Left lobe of liver (tissue), 2 donors: Measurements from ENCODE around the gene LY6G6D. TPM values are rescaled to one million over a fixed set of nuclear protein-coding genes. Genes with fewer than 3 reads are reported as not detected.

Experiments used
- ATAC-seq: fragments of 200-7000 bp; cut with Tn5 transposase; one replicate; pipeline ENCODE4 v1.9.1; 2020; ENCODE audit warnings: mild to moderate bottlenecking, moderate library complexity
- DNase-seq: peaks from one replicate; pipeline ENCODE4 v3.0.0-alpha.2; 2020; ENCODE audit warnings: low spot score
- total RNA-seq: library from RNA; stranded (reverse); gene quantifications from one replicate; pipeline ENCODE4 v1.2.1, GENCODE V29; 2021
- donor health status: DM: no; HTN: no; CAD: no; lungs with moderate emphysema.
- donor health status: DM: no; HTN: yes; CAD: no.

Gene LY6G6D
- total RNA-seq, 1 donor from 2014 or later, result not detected

GRCh38 chr6:31717499-31718222 lies 2.5 kb downstream of the LY6G6D start:
- no peak for DNase-seq

GRCh38 chr6:31718265-31718664 lies 3.1 kb downstream of the LY6G6D start:
- no peak for ATAC-seq

More at GRCh38 chr6:31717499-31718222, 2.5 kb downstream of the LY6G6D start:
- ATAC-seq, result peak; percentile 67

GRCh38 chr6:31719001-31719400 lies 3.9 kb downstream of the LY6G6D start:
- DNase-seq, result no peak
- no peak for ATAC-seq

More at GRCh38 chr6:31718265-31718664, 3.1 kb downstream of the LY6G6D start:
- DNase-seq, result no peak

- ATAC-seq (no peak), DNase-seq (no peak)
Measured at GRCh38 chr6:31720196-31720770, 5.1 kb downstream of the LY6G6D start.

- no peak for DNase-seq
- ATAC-seq, result no peak
Measured at GRCh38 chr6:31721351-31722020, 6.3 kb downstream of the LY6G6D start, which contains the start of gene LY6G6C. TSS of gene LY6G6C (minus strand) at chr6:31721746. CDS start at chr6:31721679, 67 bp downstream.

- ATAC-seq (no peak), DNase-seq (no peak)
Measured at GRCh38 chr6:31722173-31722572, 7.0 kb downstream of the LY6G6D start.

- no peak for ATAC-seq
Measured at GRCh38 chr6:31723245-31723979, 8.3 kb downstream of the LY6G6D start, which contains the start of gene MPIG6B. TSS of gene MPIG6B (plus strand) at chr6:31723373. CDS start at chr6:31723384, 11 bp downstream.

GRCh38 chr6:31723980-31724691 lies 9.0 kb downstream of the LY6G6D start:
- ATAC-seq (no peak), DNase-seq (no peak)

More at GRCh38 chr6:31723245-31723979, 8.3 kb downstream of the LY6G6D start, which contains the start of gene MPIG6B:
- no peak for DNase-seq

- DNase-seq (no peak), ATAC-seq (no peak)
Measured at GRCh38 chr6:31725502-31726350, 10.6 kb downstream of the LY6G6D start.

- ATAC-seq, result no peak
- no peak for DNase-seq
Measured at GRCh38 chr6:31727034-31727716, 12.0 kb downstream of the LY6G6D start.

GRCh38 chr6:31727717-31728671 lies 12.8 kb downstream of the LY6G6D start:
- no peak for ATAC-seq
- DNase-seq, result no peak

- ATAC-seq (peak; percentile 33), DNase-seq (no peak)
Measured at GRCh38 chr6:31728767-31729514, 13.8 kb downstream of the LY6G6D start, which contains the start of gene DDAH2. TSS of gene DDAH2 (minus strand) at chr6:31729299. CDS start at chr6:31729161, 138 bp downstream.

GRCh38 chr6:31729515-31729978 lies 14.4 kb downstream of the LY6G6D start:
- ATAC-seq, result peak; percentile 92
- peak; percentile 93 for DNase-seq

- ATAC-seq, result peak; percentile 76
- DNase-seq, result peak; percentile 84
Measured at GRCh38 chr6:31729979-31730630, 15.0 kb downstream of the LY6G6D start.

- DNase-seq, result no peak
- no peak for ATAC-seq
Measured at GRCh38 chr6:31730631-31731086, 15.5 kb downstream of the LY6G6D start.

GRCh38 chr6:31732029-31732428 lies 16.9 kb downstream of the LY6G6D start:
- no peak for ATAC-seq
- DNase-seq, result no peak
